ENCODE measurements around the gene KY.

Gene KY

DNA sequence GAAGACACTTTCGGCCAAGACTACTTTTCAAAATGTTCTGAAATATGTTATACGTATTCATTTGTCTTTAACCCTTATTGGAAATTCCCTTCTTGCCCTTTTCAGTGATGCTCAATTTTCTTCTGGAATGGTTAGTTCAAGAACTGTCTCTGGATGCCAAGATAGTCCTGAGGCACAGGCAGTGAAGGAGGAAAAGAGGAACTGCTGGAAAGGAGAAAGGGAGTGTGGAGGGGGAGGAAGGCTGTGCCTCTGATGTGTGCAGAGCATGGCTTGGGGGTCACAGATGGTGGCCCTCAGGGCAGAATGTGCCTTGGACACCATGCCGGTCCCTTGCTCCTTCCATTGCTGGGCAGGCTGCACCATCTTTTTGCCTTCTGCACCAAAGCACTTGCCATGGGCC lies 91.2 kb downstream of the KY start:
- H3K4me3 ChIP-seq (ENCODE audit: low read depth, low read length), result no peak overlapping the region
